Muscle of leg (tissue), 11 donors: Measurements from ENCODE around the gene ADM2. TPM values are rescaled to one million over a fixed set of nuclear protein-coding genes. Genes with fewer than 3 reads are reported as not detected.

Experiments used
- DNase-seq: peaks from one replicate; pipeline ENCODE4 v3.0.0; 2013
- H3K27ac ChIP-seq: one replicate; pipeline ENCODE4 v1.5.1; 2013; ENCODE audit warnings: mild to moderate bottlenecking, low read length, control low read depth
- H3K27me3 ChIP-seq: one replicate; pipeline ENCODE4 v1.6.1; 2013; ENCODE audit warnings: low read length; ENCODE audit not compliant: control insufficient read depth, insufficient read depth
- H3K36me3 ChIP-seq: one replicate; pipeline ENCODE4 v1.6.1; 2013; ENCODE audit warnings: low read length; ENCODE audit not compliant: control insufficient read depth, insufficient read depth
- H3K4me1 ChIP-seq: one replicate; pipeline ENCODE4 v1.6.1; 2013; ENCODE audit warnings: low read length; ENCODE audit not compliant: control insufficient read depth, insufficient read depth
- H3K4me3 ChIP-seq: one replicate; pipeline ENCODE4 v1.5.1; 2013; ENCODE audit warnings: low read length, control low read depth
- H3K9me3 ChIP-seq: replicated peaks from 2 replicates; pipeline ENCODE4 v1.6.1; 2013; ENCODE audit warnings: low read depth, low read length; ENCODE audit not compliant: control insufficient read depth
- WGBS: methylation state at CpG from one replicate; pipeline ENCODE4 v1.1.5; 2013; ENCODE audit warnings: missing lambda C conversion rate; ENCODE audit not compliant: insufficient coverage; 5-methylcytosine and 5-hydroxymethylcytosine counted together
- polyA plus RNA-seq, 8 donors: library from polyadenylated mRNA; unstranded; fragments of 120-200 nt; gene quantifications; one replicate each; pipeline versions ENCODE4 v1.2.1 to v1.2.3, GENCODE V29; 2013; ENCODE audit warnings: inconsistent platforms in 1 of 8, low replicate concordance in 1 of 8; ENCODE audit not compliant: insufficient read length in 8 of 8, insufficient read depth in 1 of 8
- total RNA-seq: library from RNA; stranded (reverse); fragments of 120-200 nt; gene quantifications from one replicate; pipeline ENCODE4 v1.2.4, GENCODE V29; 2013

Gene ADM2
- total and polyA plus RNA-seq, 9 donors: 0.23 to 0.81 (median 0.53) TPM

- WGBS: 77% methylated on average over 5 of the region's 6 CpGs
- Histone ChIP-seq H3K4me1 (peaks cover 14% of the 10 kb centered on the region), H3K27ac (no peak overlapping the region), H3K36me3 (peaks cover 30% of the 10 kb centered on the region), H3K4me3 (no peak overlapping the region), H3K27me3 (peaks cover 2% of the 10 kb centered on the region), H3K9me3 (no peaks in the 10 kb centered on the region)
- DNase-seq: no peak
Observed at GRCh38 chr22:50502096-50502495, 20.8 kb downstream of the ADM2 start.

GRCh38 chr22:50502628-50503474 is 21.5 kb downstream of the ADM2 start:
- no peak overlapping the region for H3K4me3 ChIP-seq
- peaks cover 16% of the 10 kb centered on the region for H3K4me1 ChIP-seq
- no peak overlapping the region for H3K27ac ChIP-seq
- 84% methylated on average over 15 of the region's 24 CpGs for WGBS
- H3K36me3 ChIP-seq: peaks cover 30% of the 10 kb centered on the region
- no peaks in the 10 kb centered on the region for H3K9me3 ChIP-seq
- DNase-seq: no peak
- no peaks in the 10 kb centered on the region for H3K27me3 ChIP-seq

GRCh38 chr22:50503475-50504145 is 22.3 kb downstream of the ADM2 start:
- no peak for DNase-seq
- Histone ChIP-seq H3K27ac (no peak overlapping the region), H3K9me3 (no peaks in the 10 kb centered on the region), H3K36me3 (peaks cover 30% of the 10 kb centered on the region), H3K27me3 (no peaks in the 10 kb centered on the region), H3K4me3 (no peak overlapping the region), H3K4me1 (peaks cover 16% of the 10 kb centered on the region)
- WGBS: 88% methylated on average over 12 of the region's 26 CpGs

DNA sequence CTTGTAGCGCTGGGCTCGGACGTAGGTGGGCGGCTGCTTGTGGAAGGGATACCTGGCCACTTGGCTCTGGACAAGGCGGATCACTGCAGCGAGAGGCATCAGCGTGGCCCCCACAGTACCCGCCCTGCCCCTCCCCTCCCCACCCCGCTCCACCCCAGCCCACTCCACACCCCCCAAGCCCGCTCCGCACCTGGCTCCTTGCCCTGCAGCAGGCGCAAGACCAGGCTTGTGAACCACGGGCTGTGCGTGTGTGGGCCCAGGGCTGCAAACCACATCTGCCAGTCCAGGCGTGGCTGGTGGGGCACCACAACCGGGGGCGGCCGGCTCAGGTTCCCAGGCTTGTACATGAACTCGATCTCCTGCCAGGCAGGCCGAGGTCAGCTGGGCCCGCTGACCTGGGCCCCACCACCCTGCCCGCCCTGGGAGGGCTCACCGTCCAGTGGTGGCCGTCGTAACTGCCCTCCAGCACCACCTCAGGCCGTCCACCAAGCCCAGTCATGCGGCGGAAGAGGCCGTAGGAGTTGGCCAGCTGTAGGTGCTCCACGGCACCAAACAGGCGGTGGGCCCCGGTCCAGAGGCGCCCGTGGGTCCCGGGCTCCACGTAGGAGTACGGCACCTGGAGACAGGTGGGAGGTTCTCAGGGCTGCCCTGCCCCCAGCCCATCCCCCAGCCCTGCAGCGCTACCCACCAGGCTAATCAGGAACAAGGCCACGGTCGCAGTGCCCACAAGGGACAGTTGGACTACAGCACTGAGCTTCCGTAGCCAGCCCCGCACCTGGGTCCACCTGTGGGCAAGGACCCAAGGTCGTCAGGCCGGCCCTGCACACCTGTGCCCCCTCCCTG is 23.2 kb downstream of the ADM2 start:
- Histone ChIP-seq H3K27me3 (no peaks in the 10 kb centered on the region), H3K4me3 (no peak overlapping the region), H3K36me3 (peaks cover 30% of the 10 kb centered on the region), H3K4me1 (peaks cover 25% of the 10 kb centered on the region), H3K27ac (no peak overlapping the region), H3K9me3 (no peaks in the 10 kb centered on the region)
- DNase-seq: no peak
- WGBS: 91% methylated on average over 39 of the region's 44 CpGs

DNA sequence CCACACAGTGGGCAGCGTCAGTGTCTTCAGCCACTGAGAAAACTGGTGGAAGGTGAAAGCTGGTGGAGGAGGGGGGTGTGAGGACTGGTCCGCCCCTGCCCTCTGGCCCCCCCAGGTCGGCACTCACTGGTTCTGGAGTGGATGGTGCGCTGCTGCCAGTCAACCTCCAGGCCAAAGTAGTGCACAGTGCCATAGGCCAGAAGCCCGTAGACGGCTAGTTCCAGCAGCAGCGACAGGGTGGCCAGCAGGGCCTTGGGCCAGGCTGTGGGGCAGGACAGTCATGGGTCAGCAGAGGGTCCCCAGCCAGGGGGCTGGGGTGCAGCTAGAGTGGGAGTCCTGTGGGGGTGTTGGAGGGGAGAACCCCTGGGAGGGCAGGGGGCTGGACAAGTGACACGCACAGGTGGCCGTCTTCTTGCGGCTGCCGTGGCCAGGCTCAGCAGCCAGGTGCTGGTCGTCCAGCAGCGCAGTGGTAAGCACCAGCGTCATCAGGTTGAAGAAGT is 24.0 kb downstream of the ADM2 start:
- Histone ChIP-seq H3K27me3 (no peaks in the 10 kb centered on the region), H3K4me3 (no peak overlapping the region), H3K9me3 (no peaks in the 10 kb centered on the region), H3K4me1 (peaks cover 25% of the 10 kb centered on the region), H3K27ac (no peak overlapping the region), H3K36me3 (peaks cover 30% of the 10 kb centered on the region)
- no peak for DNase-seq
- WGBS: 88% methylated on average over 13 of the region's 14 CpGs

DNA sequence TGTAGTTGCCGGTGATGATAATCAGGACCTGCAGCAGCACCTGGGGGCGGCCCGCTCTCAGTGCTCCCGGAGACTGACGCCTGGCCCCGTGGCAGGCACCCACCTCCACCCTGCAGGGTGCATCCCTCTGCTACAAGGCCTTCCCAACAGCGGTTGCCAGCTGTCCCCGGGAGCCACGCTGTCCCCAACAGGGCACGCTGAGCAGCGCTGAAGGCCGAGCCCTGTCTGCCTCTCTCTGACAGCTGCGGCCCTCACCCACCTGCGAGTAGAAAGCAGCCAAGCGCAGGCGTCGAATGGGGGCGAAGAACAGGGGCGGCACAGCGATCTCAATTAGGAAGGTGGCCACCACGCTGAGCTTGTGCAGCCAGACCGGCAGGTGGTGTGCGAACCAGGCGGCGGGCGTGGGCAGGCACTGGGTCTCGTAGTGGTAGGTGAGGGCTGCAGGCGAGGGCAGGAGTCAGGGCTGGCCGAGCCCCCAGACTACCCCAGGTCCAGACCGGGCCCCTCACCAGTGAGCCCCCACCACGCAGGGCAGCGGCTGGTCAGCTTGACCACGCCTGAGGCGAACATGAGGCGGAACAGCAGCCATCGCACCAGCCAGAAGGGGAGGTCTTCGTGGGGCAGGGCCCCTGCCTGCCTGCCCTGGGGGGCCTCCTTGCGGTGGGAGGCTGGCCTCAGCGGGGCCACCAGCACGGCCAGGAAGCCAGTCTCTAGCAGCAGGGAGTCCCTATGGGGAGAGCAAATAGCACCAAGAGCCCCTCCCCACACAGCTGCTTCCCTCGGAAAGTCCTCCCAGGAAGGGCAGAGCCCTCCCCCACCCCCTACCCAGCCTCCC is 24.6 kb downstream of the ADM2 start:
- no peaks in the 10 kb centered on the region for H3K9me3 ChIP-seq
- peak overlapping the region; percentile 83 for H3K4me3 ChIP-seq
- H3K4me1 ChIP-seq: peaks cover 25% of the 10 kb centered on the region
- no peaks in the 10 kb centered on the region for H3K27me3 ChIP-seq
- no peak for DNase-seq
- WGBS: 83% methylated on average over 30 of the region's 41 CpGs
- peaks cover 30% of the 10 kb centered on the region for H3K36me3 ChIP-seq
- H3K27ac ChIP-seq: no peak overlapping the region

GRCh38 chr22:50506611-50507420 is 25.5 kb downstream of the ADM2 start:
- H3K36me3 ChIP-seq: peaks cover 30% of the 10 kb centered on the region

GRCh38 chr22:50507421-50507990 is 26.2 kb downstream of the ADM2 start, which contains the start of gene LMF2:
Gene LMF2, minus strand, starts transcription at chr22:50507702. Its CDS starts 27 bp downstream, at chr22:50507675.
- peaks cover 25% of the 10 kb centered on the region for H3K4me1 ChIP-seq
- WGBS: 0% methylated on average over 20 of the region's 62 CpGs
- H3K27me3 ChIP-seq: no peaks in the 10 kb centered on the region
- H3K4me3 ChIP-seq: peak within 1 kb of the TSS; percentile 83
- DNase-seq: no peak
- no peaks in the 10 kb centered on the region for H3K9me3 ChIP-seq
- peak within 1 kb of the TSS; percentile 96 for H3K27ac ChIP-seq
- peaks cover 30% of the 10 kb centered on the region for H3K36me3 ChIP-seq

More at GRCh38 chr22:50506611-50507420, 25.5 kb downstream of the ADM2 start:
- H3K4me1 ChIP-seq: peaks cover 25% of the 10 kb centered on the region
- DNase-seq: peak; percentile 42
- H3K9me3 ChIP-seq: no peaks in the 10 kb centered on the region
- peak overlapping the region; percentile 83 for H3K4me3 ChIP-seq
- WGBS: 14% methylated on average over 20 of the region's 21 CpGs
- no peaks in the 10 kb centered on the region for H3K27me3 ChIP-seq
- H3K27ac ChIP-seq: peak overlapping the region; percentile 78
